Neural crest cell (in vitro differentiated cells): ENCODE results near the gene TUT4. TPM values are rescaled to one million over a fixed set of nuclear protein-coding genes. Genes with fewer than 3 reads are reported as not detected.

ENCODE experiments used
- DNase-seq: peaks from one replicate; pipeline ENCODE4 v3.0.0; 2021; ENCODE audit warnings: low read depth, mixed read lengths, low spot score
- H3K27ac Mint-ChIP-seq: one replicate; pipeline ENCODE4 v1.8.0; 2021; ENCODE audit warnings: mild to moderate bottlenecking, mixed read lengths; ENCODE audit not compliant: unreplicated experiment
- H3K27me3 Mint-ChIP-seq: 2 replicates; pipeline ENCODE4 v1.8.0; 2021; ENCODE audit warnings: low read depth, mild to moderate bottlenecking, mixed read lengths
- H3K36me3 Mint-ChIP-seq: 2 replicates; pipeline ENCODE4 v1.8.0; 2021; ENCODE audit warnings: low read depth, mild to moderate bottlenecking, mixed read lengths
- H3K4me1 Mint-ChIP-seq: 2 replicates; pipeline ENCODE4 v1.8.0; 2021; ENCODE audit warnings: mixed read lengths
- H3K4me3 Mint-ChIP-seq: one replicate; pipeline ENCODE4 v1.8.0; 2021; ENCODE audit warnings: mild to moderate bottlenecking, mixed read lengths
- H3K9me3 Mint-ChIP-seq: 2 replicates; pipeline ENCODE4 v1.8.0; 2021; ENCODE audit warnings: mixed read lengths
- total RNA-seq: library from RNA; stranded (reverse); gene quantifications from 2 replicates; pipeline ENCODE4 v1.2.1, GENCODE V29; 2021
- TF ChIP-seq, protein P1 (sequence below): fragments of 200-600 bp; sonication (generic); conservative IDR thresholded peaks from 2 replicates; pipeline ENCODE4 v1.5.0; 2021; ENCODE audit warnings: antibody characterized with exemption, mild to moderate bottlenecking

The TUT4 gene
- total RNA-seq, 1 donor from 2014 or later = 88.0 TPM

DNA sequence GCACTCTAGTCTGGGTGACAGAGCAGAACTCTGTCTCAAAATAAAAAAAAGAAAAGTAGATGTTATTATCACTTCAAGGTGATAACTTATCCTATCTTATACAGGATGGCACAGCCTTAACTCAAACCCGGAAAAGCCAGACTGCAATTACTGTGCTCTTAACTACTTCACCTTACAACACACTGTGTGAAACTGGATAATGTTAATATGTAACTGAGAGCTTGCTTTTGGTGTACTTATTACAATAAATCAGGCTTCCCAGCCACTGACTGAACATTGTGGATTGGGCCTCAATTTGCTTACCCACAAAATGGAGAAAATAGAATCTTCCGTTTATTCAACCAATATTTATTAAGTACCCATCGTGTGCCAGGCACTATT is 150.0 kb downstream of the TUT4 start:
- Mint-ChIP-seq H3K27ac (no peak overlapping the region), H3K36me3 (peaks cover 13% of the 10 kb centered on the region), H3K4me3 (peak overlapping the region; percentile 100), H3K9me3 (no peaks in the 10 kb centered on the region), H3K27me3 (no peaks in the 10 kb centered on the region), H3K4me1 (peaks cover 39% of the 10 kb centered on the region)
- TF ChIP-seq, protein P1, sequence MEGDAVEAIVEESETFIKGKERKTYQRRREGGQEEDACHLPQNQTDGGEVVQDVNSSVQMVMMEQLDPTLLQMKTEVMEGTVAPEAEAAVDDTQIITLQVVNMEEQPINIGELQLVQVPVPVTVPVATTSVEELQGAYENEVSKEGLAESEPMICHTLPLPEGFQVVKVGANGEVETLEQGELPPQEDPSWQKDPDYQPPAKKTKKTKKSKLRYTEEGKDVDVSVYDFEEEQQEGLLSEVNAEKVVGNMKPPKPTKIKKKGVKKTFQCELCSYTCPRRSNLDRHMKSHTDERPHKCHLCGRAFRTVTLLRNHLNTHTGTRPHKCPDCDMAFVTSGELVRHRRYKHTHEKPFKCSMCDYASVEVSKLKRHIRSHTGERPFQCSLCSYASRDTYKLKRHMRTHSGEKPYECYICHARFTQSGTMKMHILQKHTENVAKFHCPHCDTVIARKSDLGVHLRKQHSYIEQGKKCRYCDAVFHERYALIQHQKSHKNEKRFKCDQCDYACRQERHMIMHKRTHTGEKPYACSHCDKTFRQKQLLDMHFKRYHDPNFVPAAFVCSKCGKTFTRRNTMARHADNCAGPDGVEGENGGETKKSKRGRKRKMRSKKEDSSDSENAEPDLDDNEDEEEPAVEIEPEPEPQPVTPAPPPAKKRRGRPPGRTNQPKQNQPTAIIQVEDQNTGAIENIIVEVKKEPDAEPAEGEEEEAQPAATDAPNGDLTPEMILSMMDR = no peak
- DNase-seq = no peak

DNA sequence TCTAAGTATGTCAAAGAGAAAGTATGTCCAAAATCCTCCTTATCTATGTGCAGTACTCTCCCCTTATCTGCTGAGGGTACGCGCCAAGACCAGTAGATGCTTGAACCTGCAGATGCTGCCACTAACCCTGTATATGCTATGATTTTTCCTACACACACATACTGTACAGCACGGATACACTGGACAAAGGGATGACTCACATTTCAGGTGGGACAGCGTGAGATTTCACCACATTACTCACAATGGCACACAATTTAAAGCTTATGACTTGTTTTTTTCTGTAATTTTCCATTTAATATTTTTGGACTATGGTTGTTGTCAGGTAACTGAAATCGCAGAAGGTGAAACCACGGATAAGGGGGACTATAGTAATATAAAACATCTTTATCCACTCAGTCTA is 152.8 kb downstream of the TUT4 start:
- Mint-ChIP-seq H3K27me3 (no peaks in the 10 kb centered on the region), H3K36me3 (peaks cover 16% of the 10 kb centered on the region), H3K4me1 (peaks cover 28% of the 10 kb centered on the region), H3K9me3 (no peaks in the 10 kb centered on the region), H3K27ac (no peak overlapping the region), H3K4me3 (peak overlapping the region; percentile 18)
- TF ChIP-seq, protein P1 = no peak
- DNase-seq = no peak

DNA sequence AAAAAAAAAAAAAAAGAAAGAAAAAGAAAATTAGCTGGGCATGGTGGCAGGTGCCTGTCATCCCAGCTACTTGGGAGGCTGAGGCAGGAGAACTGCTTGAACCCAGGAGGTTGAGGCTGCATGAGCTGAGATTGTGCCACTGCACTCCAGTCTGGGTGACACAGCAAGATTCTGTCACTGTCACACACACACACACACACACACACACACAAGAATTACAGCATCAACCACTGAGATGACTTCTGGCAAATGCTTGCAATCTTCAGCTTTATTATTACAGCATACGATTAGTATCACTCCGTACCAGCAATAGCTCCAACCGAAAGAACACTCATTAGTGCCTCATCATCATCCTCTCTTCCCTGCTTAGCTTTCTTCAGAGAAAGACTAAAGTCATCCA is 153.3 kb downstream of the TUT4 start:
- Mint-ChIP-seq H3K27ac (no peak overlapping the region), H3K36me3 (peaks cover 19% of the 10 kb centered on the region), H3K9me3 (no peaks in the 10 kb centered on the region), H3K4me3 (peak overlapping the region; percentile 18), H3K4me1 (peaks cover 24% of the 10 kb centered on the region), H3K27me3 (no peaks in the 10 kb centered on the region)
- DNase-seq = no peak
- TF ChIP-seq, protein P1 = no peak

DNA sequence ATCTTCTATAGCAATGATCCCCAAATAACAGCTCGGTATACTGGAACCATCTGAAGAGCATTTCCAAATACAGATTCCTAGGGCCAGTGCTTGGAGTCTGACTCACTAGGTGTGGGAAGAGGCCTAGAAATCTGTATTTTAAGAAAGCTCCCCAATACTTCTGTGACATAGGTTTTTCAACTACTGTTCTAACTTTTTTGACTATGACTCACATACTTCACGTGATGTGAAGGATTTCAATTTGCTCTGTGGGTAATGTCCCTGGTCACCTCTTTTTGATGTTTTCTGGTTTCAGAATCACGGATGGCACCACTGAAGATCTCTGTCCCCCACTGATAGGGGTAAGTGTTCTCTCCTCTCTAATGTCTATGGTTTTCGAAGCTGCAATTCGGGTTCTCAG is 159.7 kb downstream of the TUT4 start:
- peaks cover 17% of the 10 kb centered on the region for H3K36me3 Mint-ChIP-seq
- H3K27ac Mint-ChIP-seq = no peak overlapping the region
- no peak for DNase-seq
- no peaks in the 10 kb centered on the region for H3K4me1 Mint-ChIP-seq
- TF ChIP-seq, protein P1 = no peak
- no peak overlapping the region for H3K4me3 Mint-ChIP-seq
- H3K27me3 Mint-ChIP-seq = no peaks in the 10 kb centered on the region
- H3K9me3 Mint-ChIP-seq = no peaks in the 10 kb centered on the region

DNA sequence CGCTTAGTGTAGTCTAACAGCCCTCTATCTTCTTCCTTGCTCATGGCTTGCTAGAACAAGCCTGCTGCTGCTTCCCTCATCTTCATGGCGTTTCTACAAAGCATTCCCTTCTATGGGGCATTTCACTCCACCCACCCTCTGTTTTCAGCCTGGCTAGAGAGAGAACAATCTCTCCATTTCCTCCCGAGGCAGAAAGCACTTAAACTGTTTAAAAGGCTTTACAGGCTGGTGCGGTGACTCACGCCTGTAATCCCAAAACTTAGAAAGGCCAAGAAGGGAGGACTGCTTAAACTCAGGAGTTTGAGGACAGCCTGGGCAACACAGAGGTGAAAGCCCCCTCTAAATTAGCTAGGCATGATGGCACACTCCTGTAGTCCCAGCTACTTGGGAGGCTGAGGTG is 166.4 kb downstream of the TUT4 start:
- Mint-ChIP-seq H3K27ac (no peak overlapping the region), H3K4me1 (no peaks in the 10 kb centered on the region), H3K9me3 (no peaks in the 10 kb centered on the region), H3K4me3 (no peak overlapping the region), H3K27me3 (no peaks in the 10 kb centered on the region), H3K36me3 (peaks cover 11% of the 10 kb centered on the region)
- no peak for DNase-seq
- TF ChIP-seq, protein P1 = no peak

DNA sequence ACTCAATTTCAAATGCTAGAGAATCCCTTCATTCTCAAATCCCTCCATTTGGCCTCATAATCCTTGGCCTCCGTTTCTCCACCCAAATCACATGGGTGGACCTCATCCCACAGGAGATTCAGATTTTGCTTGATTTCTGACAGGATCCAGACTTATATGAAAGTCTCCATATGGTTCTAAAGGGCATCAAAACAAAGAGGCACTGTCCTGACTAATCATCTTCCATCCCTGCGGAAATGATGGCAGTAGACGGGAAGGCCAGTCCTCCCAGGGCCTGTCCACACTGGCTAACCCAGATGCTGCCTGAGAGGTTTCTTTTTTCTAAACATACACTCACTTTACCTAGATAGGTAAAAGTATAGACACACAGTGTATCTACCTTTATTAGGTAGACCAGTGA is 167.5 kb downstream of the TUT4 start:
- Mint-ChIP-seq H3K4me3 (no peak overlapping the region), H3K27me3 (no peaks in the 10 kb centered on the region), H3K4me1 (no peaks in the 10 kb centered on the region), H3K9me3 (no peaks in the 10 kb centered on the region), H3K36me3 (peaks cover 12% of the 10 kb centered on the region), H3K27ac (no peak overlapping the region)
- TF ChIP-seq, protein P1 = no peak
- no peak for DNase-seq
